GM12878 (cell line): ENCODE measurements around the gene ZBTB49. TPM values are rescaled to one million over a fixed set of nuclear protein-coding genes. Genes with fewer than 3 reads are reported as not detected.

Experiments
- ATAC-seq: fragments of 200-7000 bp; cut with Tn5 transposase; 3 replicates; pipeline ENCODE4 v1.9.1; 2020; ENCODE audit warnings: mild to moderate bottlenecking, moderate library complexity
- BruUV-seq: library from RNA; stranded (reverse); fragments of 400-500 nt; replicated peaks from 2 replicates; lab custom pipeline; 2021; lab: Mats Ljungman, UMichigan
- CTCF ChIA-PET: fragments of 300-600 bp; sonication (Branson Sonifier 250); formaldehyde crosslinking; extraction: SDS; loops from one replicate; lab custom pipeline; 2021; ENCODE audit warnings: inconsistent platforms; lab: Yijun Ruan, JAX
- POLR2A ChIA-PET: fragments of 350-600 bp; formaldehyde crosslinking; extraction: SDS; loops from one replicate; lab custom pipeline; 2021; ENCODE audit warnings: inconsistent platforms; lab: Charles Lee
- RAD21 ChIA-PET: fragments of 300-600 bp; sonication (Branson Sonifier 250); formaldehyde crosslinking; loops from one replicate; lab custom pipeline; 2023; ENCODE audit warnings: antibody characterized with exemption; ENCODE audit not compliant: unreplicated experiment; lab: Charles Lee
- SMC1A ChIA-PET: fragments of 300-600 bp; sonication (Branson Sonifier 250); formaldehyde crosslinking; loops from one replicate; lab custom pipeline; 2023; ENCODE audit not compliant: unreplicated experiment, uncharacterized antibody; lab: Charles Lee
- DNase-seq: peaks from one replicate; pipeline ENCODE4 v3.0.0-alpha.2; 2011; ENCODE audit warnings: low read depth, low spot score
- FAIRE-seq: peaks from 3 replicates; lab custom pipeline; 2011; peaks lifted over from hg19 to GRCh38; lab: Jason Lieb, UNC
- H2AFZ ChIP-seq: 2 replicates; pipeline ENCODE4 v1.6.0; 2011; ENCODE audit warnings: low read depth, low read length, control low read depth; ENCODE audit not compliant: control insufficient read depth
- H3K27ac ChIP-seq: 2 replicates; pipeline ENCODE4 v1.5.1; 2011; ENCODE audit warnings: control low read depth; ENCODE audit not compliant: control insufficient read depth, insufficient read depth
- H3K27me3 ChIP-seq, 2 experiments: replicated peaks in 1 of 2; 2 replicates each; pipeline versions ENCODE4 v1.6.0 to v1.6.1; 2011; ENCODE audit warnings: low read length in 1 of 2; ENCODE audit not compliant: control insufficient read depth in 2 of 2, insufficient read depth in 2 of 2
- H3K36me3 ChIP-seq, 2 experiments: 2 replicates each; pipeline ENCODE4 v1.5.1; 2011; ENCODE audit warnings: low read length in 1 of 2; ENCODE audit not compliant: control insufficient read depth in 2 of 2, insufficient read depth in 2 of 2
- H3K4me1 ChIP-seq: 2 replicates; pipeline ENCODE4 v1.6.1; 2011; ENCODE audit warnings: mild to moderate bottlenecking, low read length, moderate library complexity, mixed read lengths; ENCODE audit not compliant: control insufficient read depth, insufficient read depth
- H3K4me2 ChIP-seq: 2 replicates; pipeline ENCODE4 v1.6.0; 2011; ENCODE audit warnings: control low read depth; ENCODE audit not compliant: control insufficient read depth, insufficient read depth
- H3K4me3 ChIP-seq: fragments of 200-600 bp; sonication (generic); 2 replicates; pipeline ENCODE4 v1.5.1; 2016
- H3K79me2 ChIP-seq: 2 replicates; pipeline ENCODE4 v1.6.0; 2011; ENCODE audit warnings: low read length; ENCODE audit not compliant: control insufficient read depth, insufficient read depth
- H3K9ac ChIP-seq: 2 replicates; pipeline ENCODE4 v1.8.0; 2011; ENCODE audit warnings: low read length, control low read depth, mixed read lengths; ENCODE audit not compliant: control insufficient read depth, insufficient read depth
- H3K9me3 ChIP-seq: replicated peaks from 3 replicates; pipeline ENCODE4 v1.5.1; 2011; ENCODE audit warnings: mild to moderate bottlenecking, low read length; ENCODE audit not compliant: control insufficient read depth, insufficient read depth
- H4K20me1 ChIP-seq: 2 replicates; pipeline ENCODE4 v1.6.0; 2011; ENCODE audit not compliant: control insufficient read depth, insufficient read depth
- ATF3 ChIP-seq: IDR thresholded peaks from 2 replicates; pipeline ENCODE4 v1.6.1; 2011; ENCODE audit warnings: low read depth, mild to moderate bottlenecking, low read length, moderate library complexity, borderline replicate concordance; ENCODE audit errors: extremely low read depth
- ATF7 ChIP-seq: fragments of 450-650 bp; IDR thresholded peaks from 2 replicates; pipeline ENCODE4 v1.6.1; 2016; ENCODE audit warnings: low read depth, mild to moderate bottlenecking
- ETV6 ChIP-seq, 2 experiments: fragments of 450-650 bp in 1 of 2; IDR thresholded peaks in 1 of 2; conservative IDR thresholded peaks in 1 of 2; 2 replicates each; pipeline ENCODE4 v1.6.1; 2014; ENCODE audit warnings: antibody characterized with exemption in 1 of 2, borderline replicate concordance in 1 of 2, low read depth in 1 of 2, mild to moderate bottlenecking in 1 of 2, moderate library complexity in 1 of 2
- FOXK2 ChIP-seq: fragments of 450-650 bp; IDR thresholded peaks from 2 replicates; pipeline ENCODE4 v1.6.1; 2017; ENCODE audit warnings: mild to moderate bottlenecking, moderate library complexity
- MYC ChIP-seq: IDR thresholded peaks from 2 replicates; pipeline ENCODE4 v1.6.1; 2011; ENCODE audit warnings: mild to moderate bottlenecking, low read length, moderate library complexity, inconsistent platforms; ENCODE audit not compliant: insufficient read depth, insufficient replicate concordance, insufficient read length, severe bottlenecking
- NFXL1 ChIP-seq: fragments of 450-650 bp; IDR thresholded peaks from 2 replicates; pipeline ENCODE4 v1.6.1; 2017; ENCODE audit warnings: antibody characterized with exemption, mild to moderate bottlenecking, borderline replicate concordance
- PAX8 ChIP-seq: fragments of 450-650 bp; IDR thresholded peaks from 2 replicates; pipeline ENCODE4 v1.6.1; 2017; ENCODE audit warnings: mild to moderate bottlenecking, moderate library complexity
- PML ChIP-seq: IDR thresholded peaks from 2 replicates; pipeline ENCODE4 v1.6.1; 2012; ENCODE audit warnings: low read length, inconsistent platforms
- PRDM15 ChIP-seq: fragments of 450-650 bp; formaldehyde crosslinking; IDR thresholded peaks from 2 replicates; pipeline ENCODE4 v1.4.0; 2020; ENCODE audit warnings: mild to moderate bottlenecking, moderate library complexity
- SMAD5 ChIP-seq: IDR thresholded peaks from 2 replicates; pipeline ENCODE4 v1.6.1; 2016; ENCODE audit warnings: antibody characterized with exemption, low read depth
- STAT1 ChIP-seq: fragments of 450-650 bp; conservative IDR thresholded peaks from 2 replicates; pipeline ENCODE4 v1.6.1; 2014; ENCODE audit warnings: antibody characterized with exemption, mild to moderate bottlenecking
- TAF1 ChIP-seq: IDR thresholded peaks from 2 replicates; pipeline ENCODE4 v1.6.1; 2011; ENCODE audit warnings: mild to moderate bottlenecking, low read depth, low read length, borderline replicate concordance
- TCF12 ChIP-seq: IDR thresholded peaks from 2 replicates; pipeline ENCODE4 v1.6.1; 2011; ENCODE audit warnings: low read depth, mild to moderate bottlenecking, low read length
- ZZZ3 ChIP-seq: IDR thresholded peaks from 2 replicates; pipeline ENCODE4 v1.6.1; 2011; ENCODE audit warnings: low read depth; ENCODE audit not compliant: control insufficient read depth, insufficient read length
- WGBS: methylation state at CpG from one replicate; pipeline ENCODE4 v1.1.6; 2016; ENCODE audit warnings: low lambda C conversion rate; ENCODE audit not compliant: insufficient replicate concordance, insufficient coverage; ENCODE audit errors: missing lambda C conversion rate; 5-methylcytosine and 5-hydroxymethylcytosine counted together
- in situ Hi-C: fragments of 300-500 bp; cut with MboI; formaldehyde crosslinking; loops from 9 replicates; pipeline ENCODE4 v1.14.3; 2018; ENCODE audit warnings: mixed read lengths
- intact Hi-C: fragments of 100-400 bp; cut with micrococcal nuclease; formaldehyde crosslinking; loops from one replicate; pipeline ENCODE4 v1.14.2; 2022; ENCODE audit not compliant: unreplicated experiment
- polyA plus RNA-seq, 11 experiments: library from polyadenylated mRNA; depleted of rRNA in 4 of 11; unstranded in 6 of 11; stranded (reverse) in 5 of 11; fragments of >200 nt; fragmentation: Nextera tagmentation in 4 of 11; fragmentation: Illumina TruSeq in 1 of 11; extraction: Ambion mirVana in 4 of 11; extraction: Trizol in 1 of 11; gene quantifications; 1 replicate in 1 of 11; 2 replicates in 10 of 11; pipeline versions ENCODE4 v1.2.1 to v1.2.3, GENCODE V29; 2011 to 2016; ENCODE audit warnings: inconsistent platforms in 2 of 11, missing spikeins in 2 of 11, low read depth in 1 of 11
- total RNA-seq, 4 experiments: library from RNA; depleted of rRNA in 3 of 4; stranded (reverse); fragments of >200 nt in 3 of 4; fragmentation: Illumina TruSeq in 1 of 4; extraction: Trizol in 1 of 4; gene quantifications; 2 replicates each; pipeline versions ENCODE4 v1.2.1 to v1.2.3, GENCODE V29; 2013 to 2021
- TF ChIP-seq, protein P1 (sequence below): fragments of 450-650 bp; IDR thresholded peaks from 2 replicates; pipeline ENCODE4 v1.6.1; 2016; ENCODE audit warnings: mild to moderate bottlenecking
- TF ChIP-seq, protein P2 (sequence below): fragments of 450-650 bp; IDR thresholded peaks from 2 replicates; pipeline ENCODE4 v1.6.1; 2017; ENCODE audit warnings: borderline replicate concordance

The ZBTB49 gene
- total and polyA plus RNA-seq, 10 of the 15 experiments (the other 5 are each of a cell fraction or from before 2014, with no cell fraction given): 0.37 to 4.8 (median 4.1) TPM

GRCh38 chr4:4311193-4311592 lies 21.1 kb downstream of the ZBTB49 start:
- no peaks in the 10 kb centered on the region for H3K4me1 ChIP-seq

More at GRCh38 chr4:4311193-4311592, 21.1 kb downstream of the ZBTB49 start:
- ChIA-PET SMC1A (no interaction called here), CTCF (interaction anchor here (1.5 kb wide), 1 partner anchor 59 kb away, joined by 4 read pairs; no protein-coding TSS in a partner anchor), POLR2A (no interaction called here), RAD21 (no interaction called here)
- H3K79me2 ChIP-seq: no peaks in the 10 kb centered on the region
- H3K4me2 ChIP-seq: no peak overlapping the region
- intact Hi-C loops: no loop called here
- TF ChIP-seq PRDM15 (CRISPR knock-in tag): no peak
- no peak for TF ChIP-seq ETV6 (conservative IDR thresholded peaks at IDR 0.05 in 1 of 2, IDR thresholded peaks at IDR 0.05 in 1 of 2; ENCODE audit: borderline replicate concordance in 1 of 2, low read depth in 1 of 2)
- TF ChIP-seq ATF3: no peak
- TF ChIP-seq SMAD5: no peak
- TF ChIP-seq, protein P1, sequence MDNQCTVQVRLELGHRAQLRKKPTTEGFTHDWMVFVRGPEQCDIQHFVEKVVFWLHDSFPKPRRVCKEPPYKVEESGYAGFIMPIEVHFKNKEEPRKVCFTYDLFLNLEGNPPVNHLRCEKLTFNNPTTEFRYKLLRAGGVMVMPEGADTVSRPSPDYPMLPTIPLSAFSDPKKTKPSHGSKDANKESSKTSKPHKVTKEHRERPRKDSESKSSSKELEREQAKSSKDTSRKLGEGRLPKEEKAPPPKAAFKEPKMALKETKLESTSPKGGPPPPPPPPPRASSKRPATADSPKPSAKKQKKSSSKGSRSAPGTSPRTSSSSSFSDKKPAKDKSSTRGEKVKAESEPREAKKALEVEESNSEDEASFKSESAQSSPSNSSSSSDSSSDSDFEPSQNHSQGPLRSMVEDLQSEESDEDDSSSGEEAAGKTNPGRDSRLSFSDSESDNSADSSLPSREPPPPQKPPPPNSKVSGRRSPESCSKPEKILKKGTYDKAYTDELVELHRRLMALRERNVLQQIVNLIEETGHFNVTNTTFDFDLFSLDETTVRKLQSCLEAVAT: no peak
- no peak for TF ChIP-seq MYC
- TF ChIP-seq PML: no peak
- TF ChIP-seq STAT1: no peak
- no peak for TF ChIP-seq PAX8
- TF ChIP-seq ATF7: no peak
- no peak for TF ChIP-seq ZZZ3
- TF ChIP-seq, protein P2, sequence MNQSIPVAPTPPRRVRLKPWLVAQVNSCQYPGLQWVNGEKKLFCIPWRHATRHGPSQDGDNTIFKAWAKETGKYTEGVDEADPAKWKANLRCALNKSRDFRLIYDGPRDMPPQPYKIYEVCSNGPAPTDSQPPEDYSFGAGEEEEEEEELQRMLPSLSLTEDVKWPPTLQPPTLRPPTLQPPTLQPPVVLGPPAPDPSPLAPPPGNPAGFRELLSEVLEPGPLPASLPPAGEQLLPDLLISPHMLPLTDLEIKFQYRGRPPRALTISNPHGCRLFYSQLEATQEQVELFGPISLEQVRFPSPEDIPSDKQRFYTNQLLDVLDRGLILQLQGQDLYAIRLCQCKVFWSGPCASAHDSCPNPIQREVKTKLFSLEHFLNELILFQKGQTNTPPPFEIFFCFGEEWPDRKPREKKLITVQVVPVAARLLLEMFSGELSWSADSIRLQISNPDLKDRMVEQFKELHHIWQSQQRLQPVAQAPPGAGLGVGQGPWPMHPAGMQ: no peak
- TF ChIP-seq TAF1: no peak
- no peak for TF ChIP-seq NFXL1
- no peak for TF ChIP-seq FOXK2
- TF ChIP-seq TCF12: no peak
- H3K9me3 ChIP-seq: no peaks in the 10 kb centered on the region
- BruUV-seq: no TSS peak
- H3K36me3 ChIP-seq: no peaks in the 10 kb centered on the region; a peak in 3 of 4 replicates
- H2AFZ ChIP-seq: no peak overlapping the region
- in situ Hi-C loops: no loop called here
- no peak overlapping the region for H3K9ac ChIP-seq
- DNase-seq (no peak), FAIRE-seq (no peak), ATAC-seq (no peak)
- H3K27me3 ChIP-seq: no peaks in the 10 kb centered on the region
- H4K20me1 ChIP-seq: no peaks in the 10 kb centered on the region
- H3K27ac ChIP-seq: no peak overlapping the region
- 24% methylated on average over 4 of the region's 4 CpGs for WGBS
- H3K4me3 ChIP-seq: no peak overlapping the region
